C4-2B (cell line): ENCODE measurements around the gene RANBP3.

ENCODE experiments used
- ZFX ChIP-seq: fragments of 450-650 bp; IDR thresholded peaks from 2 replicates; pipeline ENCODE4 v1.6.1; 2017
- TF ChIP-seq, protein P1 (sequence below): fragments of 450-650 bp; conservative IDR thresholded peaks from 2 replicates; pipeline ENCODE4 v1.5.1; 2017; ENCODE audit warnings: mild to moderate bottlenecking

DNA sequence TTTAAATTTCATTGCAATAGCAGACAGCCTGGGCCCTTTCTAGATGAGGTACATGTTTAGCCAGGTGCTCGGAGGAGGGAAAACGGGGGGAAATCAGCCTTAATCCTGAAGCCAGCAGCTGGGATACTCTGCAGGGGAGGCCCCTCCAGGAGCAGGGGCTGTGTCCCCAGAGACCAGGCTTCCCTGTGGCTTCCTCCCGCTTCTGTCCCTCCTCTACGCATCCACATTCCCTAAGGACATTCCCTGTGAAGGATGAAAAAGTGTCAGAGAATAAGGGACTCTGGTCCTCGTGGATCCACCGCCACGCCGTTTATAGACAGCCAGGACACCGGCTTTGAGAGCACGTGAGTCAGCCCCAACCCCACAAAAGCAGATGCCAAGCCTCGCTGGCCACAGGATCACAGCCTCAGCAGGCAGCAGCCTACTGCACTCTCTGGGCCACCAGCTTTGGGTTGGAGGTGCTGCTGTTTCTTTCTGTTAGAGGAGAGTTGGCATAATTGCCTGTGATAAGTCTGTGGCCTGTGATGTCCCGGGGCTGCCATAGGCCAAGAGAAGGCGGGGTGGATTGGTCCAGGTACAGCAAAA lies 36.7 kb upstream of the RANBP3 start:
- TF ChIP-seq, protein P1, sequence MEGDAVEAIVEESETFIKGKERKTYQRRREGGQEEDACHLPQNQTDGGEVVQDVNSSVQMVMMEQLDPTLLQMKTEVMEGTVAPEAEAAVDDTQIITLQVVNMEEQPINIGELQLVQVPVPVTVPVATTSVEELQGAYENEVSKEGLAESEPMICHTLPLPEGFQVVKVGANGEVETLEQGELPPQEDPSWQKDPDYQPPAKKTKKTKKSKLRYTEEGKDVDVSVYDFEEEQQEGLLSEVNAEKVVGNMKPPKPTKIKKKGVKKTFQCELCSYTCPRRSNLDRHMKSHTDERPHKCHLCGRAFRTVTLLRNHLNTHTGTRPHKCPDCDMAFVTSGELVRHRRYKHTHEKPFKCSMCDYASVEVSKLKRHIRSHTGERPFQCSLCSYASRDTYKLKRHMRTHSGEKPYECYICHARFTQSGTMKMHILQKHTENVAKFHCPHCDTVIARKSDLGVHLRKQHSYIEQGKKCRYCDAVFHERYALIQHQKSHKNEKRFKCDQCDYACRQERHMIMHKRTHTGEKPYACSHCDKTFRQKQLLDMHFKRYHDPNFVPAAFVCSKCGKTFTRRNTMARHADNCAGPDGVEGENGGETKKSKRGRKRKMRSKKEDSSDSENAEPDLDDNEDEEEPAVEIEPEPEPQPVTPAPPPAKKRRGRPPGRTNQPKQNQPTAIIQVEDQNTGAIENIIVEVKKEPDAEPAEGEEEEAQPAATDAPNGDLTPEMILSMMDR: no peak
- no peak for TF ChIP-seq ZFX
